Testis (tissue), 2 donors: Measurements from ENCODE around the gene SFT2D2.

Experiments used
- POLR2A ChIP-seq: fragments of 450-650 bp; IDR thresholded peaks from one replicate; pipeline ENCODE4 v1.6.1; 2017; ENCODE audit warnings: antibody characterized with exemption, mild to moderate bottlenecking, moderate library complexity
- TF ChIP-seq, protein P1 (sequence below), 3 experiments: fragments of 450-650 bp in 2 of 3; fragments of 200-600 bp in 1 of 3; sonication (generic) in 1 of 3; IDR thresholded peaks; one replicate each; pipeline ENCODE4 v1.5.1; 2016 to 2019; ENCODE audit warnings: antibody characterized with exemption in 3 of 3, mild to moderate bottlenecking in 2 of 3, moderate library complexity in 1 of 3

DNA sequence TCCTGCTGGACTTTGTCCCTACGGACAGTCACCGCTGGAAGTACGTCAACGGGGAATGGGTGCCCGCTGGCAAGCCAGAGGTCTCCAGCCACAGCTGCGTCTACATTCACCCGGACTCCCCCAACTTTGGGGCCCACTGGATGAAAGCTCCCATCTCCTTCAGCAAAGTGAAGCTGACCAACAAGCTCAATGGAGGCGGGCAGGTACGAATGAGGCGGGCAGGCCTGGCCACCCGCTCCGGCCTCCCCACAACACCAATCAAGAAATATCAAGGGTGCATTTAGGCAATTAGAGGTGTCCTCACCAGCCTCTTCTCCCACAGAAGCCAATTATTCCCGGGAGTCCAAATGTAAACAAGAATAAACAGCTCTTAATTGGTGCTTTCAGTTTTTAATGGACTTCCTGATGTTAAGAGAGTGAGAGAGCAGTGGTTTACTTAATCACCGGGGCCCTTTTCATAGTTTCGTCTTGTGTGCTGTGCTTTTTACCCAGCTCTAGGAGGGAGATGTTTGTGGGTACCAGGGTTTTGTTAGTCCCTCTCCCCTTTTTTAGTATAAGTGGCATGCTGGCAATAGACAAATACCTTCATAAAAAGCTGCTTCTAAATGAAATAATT, 65.5 kb downstream of the SFT2D2 start:
- TF ChIP-seq, protein P1, sequence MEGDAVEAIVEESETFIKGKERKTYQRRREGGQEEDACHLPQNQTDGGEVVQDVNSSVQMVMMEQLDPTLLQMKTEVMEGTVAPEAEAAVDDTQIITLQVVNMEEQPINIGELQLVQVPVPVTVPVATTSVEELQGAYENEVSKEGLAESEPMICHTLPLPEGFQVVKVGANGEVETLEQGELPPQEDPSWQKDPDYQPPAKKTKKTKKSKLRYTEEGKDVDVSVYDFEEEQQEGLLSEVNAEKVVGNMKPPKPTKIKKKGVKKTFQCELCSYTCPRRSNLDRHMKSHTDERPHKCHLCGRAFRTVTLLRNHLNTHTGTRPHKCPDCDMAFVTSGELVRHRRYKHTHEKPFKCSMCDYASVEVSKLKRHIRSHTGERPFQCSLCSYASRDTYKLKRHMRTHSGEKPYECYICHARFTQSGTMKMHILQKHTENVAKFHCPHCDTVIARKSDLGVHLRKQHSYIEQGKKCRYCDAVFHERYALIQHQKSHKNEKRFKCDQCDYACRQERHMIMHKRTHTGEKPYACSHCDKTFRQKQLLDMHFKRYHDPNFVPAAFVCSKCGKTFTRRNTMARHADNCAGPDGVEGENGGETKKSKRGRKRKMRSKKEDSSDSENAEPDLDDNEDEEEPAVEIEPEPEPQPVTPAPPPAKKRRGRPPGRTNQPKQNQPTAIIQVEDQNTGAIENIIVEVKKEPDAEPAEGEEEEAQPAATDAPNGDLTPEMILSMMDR (IDR thresholded peaks at IDR 0.05), result no peak
- no peak for TF ChIP-seq POLR2A
